ENCODE data around the gene WRNIP1.

DNA sequence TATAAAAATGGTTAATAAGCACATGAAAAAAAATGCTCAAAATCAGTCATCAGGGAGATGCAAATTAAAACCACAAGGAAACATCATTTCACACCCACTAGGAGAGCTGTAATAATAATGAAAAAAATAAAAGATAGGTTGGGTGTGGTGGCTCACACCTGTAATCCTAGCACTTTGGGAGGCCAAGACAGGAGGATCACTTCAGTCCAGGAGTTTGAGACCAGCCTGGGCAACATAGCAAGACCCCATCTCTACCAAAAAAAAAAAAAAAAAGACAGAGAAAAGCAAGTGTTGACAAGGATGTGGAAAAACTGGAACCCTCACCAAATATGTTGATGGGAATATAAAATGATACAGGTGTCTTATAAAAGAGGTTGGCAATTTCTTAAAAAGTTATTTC is 11.4 kb upstream of the WRNIP1 start:
- TF ChIP-seq POLR2A (IDR thresholded peaks at IDR 0.05) (no peak), CTCF (IDR thresholded peaks at IDR 0.05) (no peak)

All from thyroid gland (tissue), 4 donors.